Airway epithelial cell (primary cell): ENCODE measurements around the gene EMC1. TPM values are rescaled to one million over a fixed set of nuclear protein-coding genes. Genes with fewer than 3 reads are reported as not detected.

ENCODE experiments used
- total RNA-seq: library from RNA; depleted of rRNA; stranded (reverse); fragments of >200 nt; gene quantifications from 2 replicates; pipeline ENCODE4 v1.2.3, GENCODE V29; 2015

The EMC1 gene
- 43.0 and 58.8 TPM in 2 replicates for total RNA-seq

GRCh38 chr1:19251305-19252196 lies at the start of gene EMC1, which contains the start of gene MRTO4:
Gene EMC1, minus strand, starts transcription at chr1:19251524. Its CDS starts 15 bp downstream, at chr1:19251509.
Gene MRTO4, plus strand, starts transcription at chr1:19251805. Its CDS starts 31 bp downstream, at chr1:19251836.

GRCh38 chr1:19288324-19289241 lies 37.3 kb upstream of the EMC1 start, which contains the start of gene AKR7A3:
Gene AKR7A3, minus strand, starts transcription at chr1:19288770. Its CDS starts 61 bp downstream, at chr1:19288709.

GRCh38 chr1:19209990-19210771 lies 41.1 kb downstream of the EMC1 start, which contains the start of gene UBR4:
Gene UBR4, minus strand, starts transcription at chr1:19210266. Its CDS starts 18 bp downstream, at chr1:19210248.

Other genes with a start within 250 kb of the EMC1 start
- 49.5 and 67.5 TPM in 2 replicates for gene UBR4, start 41.3 kb downstream of the EMC1 start, total RNA-seq
- 46.8 and 54.8 TPM in 2 replicates for gene MRTO4, start 281 bp upstream of the EMC1 start, total RNA-seq
- 0.14 and 0.19 TPM in 2 replicates for gene AKR7A3, start 37.2 kb upstream of the EMC1 start, total RNA-seq
- 82.9 and 92.9 TPM in 2 replicates for gene AKR7A2, start 60.6 kb upstream of the EMC1 start, total RNA-seq
- gene SLC66A1, start 60.8 kb upstream of the EMC1 start, total RNA-seq = 13.1 and 13.7 TPM in 2 replicates
- 69.1 and 99.1 TPM in 2 replicates for gene CAPZB, start 234.0 kb upstream of the EMC1 start, total RNA-seq